Measurements from ENCODE around the gene RPS6KA3. TPM values are rescaled to one million over a fixed set of nuclear protein-coding genes. Genes with fewer than 3 reads are reported as not detected.
A peak's percentile ranks its signal among the peaks of the same experiment; 100 is the strongest.

Gene RPS6KA3
- total and polyA plus RNA-seq, 4 donors, result 12.5 to 81.4 (median 39.3) TPM

GRCh38 chrX:20151689-20152088 is 115.0 kb downstream of the RPS6KA3 start:
- no peak overlapping the region for H3K27ac ChIP-seq (ENCODE audit: low read depth in 1 of 2, low read length in 1 of 2)
- H3K9ac ChIP-seq (ENCODE audit: insufficient read depth in 1 of 2, low read length in 2 of 2), result no peak overlapping the region
- H3K4me3 ChIP-seq, result no peak overlapping the region
- no peak for ATAC-seq (ENCODE audit: insufficient read depth, low FRiP score)
- WGBS, 2 donors, result 92 to 100% methylated on average over 3 of the region's 3 CpGs
- peaks cover 0 to 7% (median 3%) of the 10 kb centered on the region in 4 donors for H3K36me3 ChIP-seq (ENCODE audit: control insufficient read depth in 4 of 4, insufficient read depth in 4 of 4, low read length in 4 of 4)
- no peaks in the 10 kb centered on the region for H3K9me3 ChIP-seq (ENCODE audit: control insufficient read depth in 4 of 4, insufficient read depth in 3 of 4, low read length in 3 of 4)
- no peaks in the 10 kb centered on the region for H3K4me1 ChIP-seq (ENCODE audit: control insufficient read depth in 5 of 5, insufficient read depth in 5 of 5, low read length in 5 of 5)
- TF ChIP-seq, protein P1, sequence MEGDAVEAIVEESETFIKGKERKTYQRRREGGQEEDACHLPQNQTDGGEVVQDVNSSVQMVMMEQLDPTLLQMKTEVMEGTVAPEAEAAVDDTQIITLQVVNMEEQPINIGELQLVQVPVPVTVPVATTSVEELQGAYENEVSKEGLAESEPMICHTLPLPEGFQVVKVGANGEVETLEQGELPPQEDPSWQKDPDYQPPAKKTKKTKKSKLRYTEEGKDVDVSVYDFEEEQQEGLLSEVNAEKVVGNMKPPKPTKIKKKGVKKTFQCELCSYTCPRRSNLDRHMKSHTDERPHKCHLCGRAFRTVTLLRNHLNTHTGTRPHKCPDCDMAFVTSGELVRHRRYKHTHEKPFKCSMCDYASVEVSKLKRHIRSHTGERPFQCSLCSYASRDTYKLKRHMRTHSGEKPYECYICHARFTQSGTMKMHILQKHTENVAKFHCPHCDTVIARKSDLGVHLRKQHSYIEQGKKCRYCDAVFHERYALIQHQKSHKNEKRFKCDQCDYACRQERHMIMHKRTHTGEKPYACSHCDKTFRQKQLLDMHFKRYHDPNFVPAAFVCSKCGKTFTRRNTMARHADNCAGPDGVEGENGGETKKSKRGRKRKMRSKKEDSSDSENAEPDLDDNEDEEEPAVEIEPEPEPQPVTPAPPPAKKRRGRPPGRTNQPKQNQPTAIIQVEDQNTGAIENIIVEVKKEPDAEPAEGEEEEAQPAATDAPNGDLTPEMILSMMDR (IDR thresholded peaks at IDR 0.05; ENCODE audit: control extremely low read depth, extremely low read depth), result no peak
- peaks cover 0 to 68% (median 30%) of the 10 kb centered on the region in 3 donors for H3K27me3 ChIP-seq (ENCODE audit: control insufficient read depth in 3 of 3, insufficient read depth in 3 of 3, low read length in 2 of 3)
- no peak for DNase-seq

- TF ChIP-seq, protein P1 (IDR thresholded peaks at IDR 0.05; ENCODE audit: control extremely low read depth, extremely low read depth), result no peak
- H3K27ac ChIP-seq (ENCODE audit: low read depth in 1 of 2, low read length in 1 of 2), result no peak overlapping the region
- DNase-seq (no peak), ATAC-seq (ENCODE audit: insufficient read depth, low FRiP score) (peak; percentile 55)
- H3K4me3 ChIP-seq, result no peak overlapping the region
- 75 to 85% methylated on average over 2 of the region's 2 CpGs for WGBS, 2 donors
- no peaks in the 10 kb centered on the region for H3K36me3 ChIP-seq (ENCODE audit: control insufficient read depth in 4 of 4, insufficient read depth in 4 of 4, low read length in 4 of 4)
- H3K27me3 ChIP-seq (ENCODE audit: control insufficient read depth in 3 of 3, insufficient read depth in 3 of 3, low read length in 2 of 3), result peaks cover 0 to 63% (median 20%) of the 10 kb centered on the region in 3 donors
- no peaks in the 10 kb centered on the region for H3K4me1 ChIP-seq (ENCODE audit: control insufficient read depth in 5 of 5, insufficient read depth in 5 of 5, low read length in 5 of 5)
- no peak overlapping the region for H3K9ac ChIP-seq (ENCODE audit: insufficient read depth in 1 of 2, low read length in 2 of 2)
- no peaks in the 10 kb centered on the region for H3K9me3 ChIP-seq (ENCODE audit: control insufficient read depth in 4 of 4, insufficient read depth in 3 of 4, low read length in 3 of 4)
Observed at GRCh38 chrX:20149326-20149725, 117.4 kb downstream of the RPS6KA3 start.

DNA sequence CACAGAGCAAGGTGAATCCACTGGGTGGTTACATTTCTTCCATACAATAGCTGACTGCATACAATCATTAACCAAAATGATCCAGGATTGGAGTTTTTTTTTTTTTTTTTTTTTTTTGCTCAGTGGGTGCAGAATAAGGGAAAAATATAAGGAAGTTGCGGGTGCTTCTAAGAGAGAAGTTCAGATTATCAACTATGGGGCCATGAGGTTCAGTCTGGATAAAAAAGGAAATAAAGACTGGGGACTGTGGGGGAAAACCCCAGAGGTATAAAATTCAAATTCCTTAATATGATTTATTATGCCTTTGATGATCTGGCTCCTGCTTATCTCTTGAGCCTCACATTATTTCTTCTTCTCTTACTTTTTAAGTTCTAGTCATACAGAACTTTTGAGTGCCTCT is 119.1 kb downstream of the RPS6KA3 start:
- 57 to 82% methylated on average over 1 of the region's 1 CpG for WGBS, 2 donors
- Histone ChIP-seq H3K27me3 (ENCODE audit: control insufficient read depth in 3 of 3, insufficient read depth in 3 of 3, low read length in 2 of 3) (peaks cover 0 to 48% (median 17%) of the 10 kb centered on the region in 3 donors), H3K36me3 (ENCODE audit: control insufficient read depth in 4 of 4, insufficient read depth in 4 of 4, low read length in 4 of 4) (no peaks in the 10 kb centered on the region), H3K4me1 (ENCODE audit: control insufficient read depth in 5 of 5, insufficient read depth in 5 of 5, low read length in 5 of 5) (no peaks in the 10 kb centered on the region), H3K9me3 (ENCODE audit: control insufficient read depth in 4 of 4, insufficient read depth in 3 of 4, low read length in 3 of 4) (no peaks in the 10 kb centered on the region), H3K9ac (ENCODE audit: insufficient read depth in 1 of 2, low read length in 2 of 2) (no peak overlapping the region), H3K4me3 (no peak overlapping the region), H3K27ac (ENCODE audit: low read depth in 1 of 2, low read length in 1 of 2) (no peak overlapping the region)
- TF ChIP-seq, protein P1 (IDR thresholded peaks at IDR 0.05; ENCODE audit: control extremely low read depth, extremely low read depth), result no peak
- ATAC-seq (ENCODE audit: insufficient read depth, low FRiP score) (no peak), DNase-seq (no peak)

DNA sequence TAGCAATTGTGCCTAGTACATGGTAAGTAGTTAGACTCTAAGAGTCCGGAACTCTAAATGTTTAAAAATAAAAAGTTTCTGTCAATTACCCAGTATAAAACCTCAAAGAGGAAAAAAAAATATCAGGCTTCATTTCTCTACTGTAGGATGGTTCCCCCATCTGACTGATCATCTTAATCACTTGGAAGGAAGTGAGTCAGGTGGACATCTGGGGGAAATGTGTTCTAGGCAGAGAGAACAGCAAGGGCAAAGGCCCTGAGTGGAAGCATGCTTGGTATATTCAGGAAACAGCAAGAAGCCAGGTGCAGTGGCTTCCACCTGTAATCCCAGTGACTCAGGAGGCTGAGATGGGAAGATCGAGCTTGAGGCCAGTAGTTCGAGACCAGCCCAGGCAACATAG is 122.2 kb downstream of the RPS6KA3 start:
- TF ChIP-seq, protein P1 (IDR thresholded peaks at IDR 0.05; ENCODE audit: control extremely low read depth, extremely low read depth), result no peak
- Histone ChIP-seq H3K4me3 (no peak overlapping the region), H3K36me3 (ENCODE audit: control insufficient read depth in 4 of 4, insufficient read depth in 4 of 4, low read length in 4 of 4) (peaks cover 0 to 8% (median under 1%) of the 10 kb centered on the region in 4 donors), H3K4me1 (ENCODE audit: control insufficient read depth in 5 of 5, insufficient read depth in 5 of 5, low read length in 5 of 5) (peaks cover 0 to 10% (median 2%) of the 10 kb centered on the region in 5 donors), H3K27me3 (ENCODE audit: control insufficient read depth in 3 of 3, insufficient read depth in 3 of 3, low read length in 2 of 3) (peaks cover 0 to 29% (median 14%) of the 10 kb centered on the region in 3 donors), H3K27ac (ENCODE audit: low read depth in 1 of 2, low read length in 1 of 2) (no peak overlapping the region), H3K9ac (ENCODE audit: insufficient read depth in 1 of 2, low read length in 2 of 2) (no peak overlapping the region), H3K9me3 (ENCODE audit: control insufficient read depth in 4 of 4, insufficient read depth in 3 of 4, low read length in 3 of 4) (no peaks in the 10 kb centered on the region)
- 69 to 84% methylated on average over 3 of the region's 3 CpGs for WGBS, 2 donors
- DNase-seq (no peak), ATAC-seq (ENCODE audit: insufficient read depth, low FRiP score) (no peak)
